Nephron (organoid): ENCODE measurements around the gene PHOSPHO2.
A peak's percentile ranks its signal among the peaks of the same experiment; 100 is the strongest.
"Not testable (repeated sequence)": the region's sequence is repeated elsewhere in the genome, so short reads cannot be mapped to it uniquely, and the experiment has no call there.

Experiments
- H3K27ac Mint-ChIP-seq, 3 experiments: 2 replicates each; pipeline ENCODE4 v1.8.0; 2020; ENCODE audit warnings: mixed read lengths in 3 of 3, mild to moderate bottlenecking in 2 of 3, moderate library complexity in 1 of 3
- H3K27me3 Mint-ChIP-seq: 2 replicates; pipeline ENCODE4 v1.8.0; 2021; ENCODE audit warnings: low read depth, mild to moderate bottlenecking, moderate library complexity, mixed read lengths
- H3K36me3 Mint-ChIP-seq: 2 replicates; pipeline ENCODE4 v1.8.0; 2020; ENCODE audit warnings: low read depth, mixed read lengths
- H3K4me1 Mint-ChIP-seq: 2 replicates; pipeline ENCODE4 v1.8.0; 2020; ENCODE audit warnings: mixed read lengths
- H3K4me3 Mint-ChIP-seq, 3 experiments: 2 replicates each; pipeline ENCODE4 v1.8.0; 2020; ENCODE audit warnings: mild to moderate bottlenecking in 3 of 3, mixed read lengths in 3 of 3, moderate library complexity in 2 of 3
- H3K9me3 Mint-ChIP-seq: 2 replicates; pipeline ENCODE4 v1.8.0; 2020; ENCODE audit warnings: mixed read lengths
- TF ChIP-seq, protein P1 (sequence below), 3 experiments: fragments of 200-600 bp; sonication (generic); IDR thresholded peaks; one replicate each; pipeline ENCODE4 v1.5.0; 2021; ENCODE audit warnings: antibody characterized with exemption in 3 of 3; ENCODE audit not compliant: unreplicated experiment in 3 of 3

Gene PHOSPHO2

DNA sequence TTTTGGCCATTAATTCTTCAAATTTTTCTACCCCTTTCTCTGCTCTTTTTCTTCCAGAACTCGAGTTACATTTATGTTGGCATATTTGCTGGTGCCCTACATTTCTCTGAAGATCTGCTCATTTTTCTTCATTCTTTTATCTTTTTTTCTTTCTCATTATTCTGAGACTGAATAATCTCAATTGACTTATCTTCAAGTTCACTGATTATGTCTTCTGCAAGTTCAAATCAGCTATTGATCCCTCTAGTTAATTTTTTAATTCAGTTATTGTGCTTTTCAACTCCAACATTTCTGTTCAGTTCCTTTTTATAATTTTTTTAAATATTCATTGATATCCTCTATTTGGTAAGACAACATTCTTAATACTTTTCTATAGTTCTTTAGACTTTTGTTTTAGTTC is 3.3 kb upstream of the PHOSPHO2 start:
- Mint-ChIP-seq H3K36me3 (peaks cover 27% of the 10 kb centered on the region), H3K27ac (no peak overlapping the region), H3K27me3 (no peaks in the 10 kb centered on the region), H3K4me3 (no peak overlapping the region), H3K4me1 (peaks cover 12% of the 10 kb centered on the region), H3K9me3 (peaks cover 24% of the 10 kb centered on the region)
- TF ChIP-seq, protein P1, sequence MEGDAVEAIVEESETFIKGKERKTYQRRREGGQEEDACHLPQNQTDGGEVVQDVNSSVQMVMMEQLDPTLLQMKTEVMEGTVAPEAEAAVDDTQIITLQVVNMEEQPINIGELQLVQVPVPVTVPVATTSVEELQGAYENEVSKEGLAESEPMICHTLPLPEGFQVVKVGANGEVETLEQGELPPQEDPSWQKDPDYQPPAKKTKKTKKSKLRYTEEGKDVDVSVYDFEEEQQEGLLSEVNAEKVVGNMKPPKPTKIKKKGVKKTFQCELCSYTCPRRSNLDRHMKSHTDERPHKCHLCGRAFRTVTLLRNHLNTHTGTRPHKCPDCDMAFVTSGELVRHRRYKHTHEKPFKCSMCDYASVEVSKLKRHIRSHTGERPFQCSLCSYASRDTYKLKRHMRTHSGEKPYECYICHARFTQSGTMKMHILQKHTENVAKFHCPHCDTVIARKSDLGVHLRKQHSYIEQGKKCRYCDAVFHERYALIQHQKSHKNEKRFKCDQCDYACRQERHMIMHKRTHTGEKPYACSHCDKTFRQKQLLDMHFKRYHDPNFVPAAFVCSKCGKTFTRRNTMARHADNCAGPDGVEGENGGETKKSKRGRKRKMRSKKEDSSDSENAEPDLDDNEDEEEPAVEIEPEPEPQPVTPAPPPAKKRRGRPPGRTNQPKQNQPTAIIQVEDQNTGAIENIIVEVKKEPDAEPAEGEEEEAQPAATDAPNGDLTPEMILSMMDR (IDR thresholded peaks at IDR 0.05; ENCODE audit: unreplicated experiment in 3 of 3): no peak

DNA sequence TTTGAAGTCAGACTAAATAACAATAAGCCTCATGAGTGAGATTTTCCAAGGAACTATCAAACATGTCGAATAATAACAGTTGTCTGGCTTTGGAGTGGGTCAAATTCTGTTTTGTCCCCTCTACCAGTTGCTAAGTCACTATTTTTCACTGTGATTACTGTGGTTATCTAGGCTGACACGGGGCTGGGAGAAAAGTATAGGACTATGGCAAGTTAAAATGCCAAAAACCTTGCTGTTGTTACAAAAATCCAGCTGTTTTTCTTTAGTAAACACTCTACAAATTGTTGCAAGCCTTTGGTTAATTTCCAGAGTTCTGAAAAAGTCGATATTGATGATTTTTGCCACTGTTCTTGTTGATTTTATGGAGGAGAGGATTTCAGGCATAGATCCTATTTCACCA is 1.6 kb upstream of the PHOSPHO2 start:
- H3K9me3 Mint-ChIP-seq: peaks cover 21% of the 10 kb centered on the region
- H3K27me3 Mint-ChIP-seq: no peaks in the 10 kb centered on the region
- H3K36me3 Mint-ChIP-seq: peaks cover 25% of the 10 kb centered on the region
- peak overlapping the region in 2 of 3 experiments; percentile 43 to 76 for H3K4me3 Mint-ChIP-seq
- H3K4me1 Mint-ChIP-seq: peaks cover 12% of the 10 kb centered on the region
- TF ChIP-seq, protein P1 (IDR thresholded peaks at IDR 0.05; ENCODE audit: unreplicated experiment in 3 of 3): no peak
- H3K27ac Mint-ChIP-seq: no peak overlapping the region

DNA sequence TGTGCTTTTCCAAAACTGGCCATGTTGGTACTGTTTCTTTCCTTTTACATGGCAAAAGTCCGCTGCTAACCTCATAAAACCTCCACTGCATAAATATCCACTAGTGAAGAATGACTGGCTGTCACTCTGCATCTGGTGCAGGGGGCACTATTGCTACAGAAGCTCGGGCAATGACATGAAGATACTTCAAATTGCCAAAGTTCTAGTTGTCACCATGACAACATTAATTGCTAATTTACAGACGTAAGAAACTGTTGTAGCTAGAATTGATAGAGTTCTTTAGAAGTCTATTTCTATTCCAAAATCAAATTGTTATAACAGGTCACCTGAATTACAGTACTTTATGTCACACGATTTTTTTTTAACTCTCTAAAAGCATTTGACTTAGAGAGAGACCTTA is 909 bp upstream of the PHOSPHO2 start:
- peaks cover 18% of the 10 kb centered on the region for H3K9me3 Mint-ChIP-seq
- H3K4me1 Mint-ChIP-seq: peaks cover 12% of the 10 kb centered on the region

DNA sequence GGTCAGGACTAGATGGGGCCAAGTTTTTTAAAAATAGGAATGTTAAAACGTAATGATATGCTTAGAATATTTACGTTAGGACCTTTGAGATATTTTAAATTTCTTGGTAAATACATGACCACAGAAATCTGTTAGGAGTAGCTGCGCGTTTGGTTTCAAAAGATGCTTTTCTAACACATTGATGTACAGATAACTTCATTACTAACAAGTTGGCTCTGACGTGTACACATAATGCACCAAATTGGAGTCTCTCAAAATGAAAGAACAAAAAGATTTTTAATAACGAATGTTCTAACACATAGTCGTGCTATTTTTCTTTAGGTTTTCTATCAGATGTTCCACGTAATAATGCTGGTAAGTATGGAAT is 608 bp downstream of the PHOSPHO2 start:
- peak overlapping the region; percentile 91 to 94 (median 91) for H3K4me3 Mint-ChIP-seq
- peaks cover 26% of the 10 kb centered on the region for H3K36me3 Mint-ChIP-seq
- H3K9me3 Mint-ChIP-seq: peaks cover 10% of the 10 kb centered on the region
- H3K4me1 Mint-ChIP-seq: peaks cover 12% of the 10 kb centered on the region
- H3K27me3 Mint-ChIP-seq: no peaks in the 10 kb centered on the region
- TF ChIP-seq, protein P1 (IDR thresholded peaks at IDR 0.05; ENCODE audit: unreplicated experiment in 3 of 3): no peak
- peak overlapping the region; percentile 69 to 91 (median 88) for H3K27ac Mint-ChIP-seq

More for the DNA sequence above, 909 bp upstream of the PHOSPHO2 start:
- Mint-ChIP-seq H3K27ac (peak overlapping the region; percentile 69 to 91 (median 88)), H3K36me3 (peaks cover 21% of the 10 kb centered on the region), H3K27me3 (no peaks in the 10 kb centered on the region), H3K4me3 (peak overlapping the region; percentile 91 to 94 (median 91))
- TF ChIP-seq, protein P1 (IDR thresholded peaks at IDR 0.05; ENCODE audit: unreplicated experiment in 3 of 3): peak in 1 of 3 experiments; percentile 9

DNA sequence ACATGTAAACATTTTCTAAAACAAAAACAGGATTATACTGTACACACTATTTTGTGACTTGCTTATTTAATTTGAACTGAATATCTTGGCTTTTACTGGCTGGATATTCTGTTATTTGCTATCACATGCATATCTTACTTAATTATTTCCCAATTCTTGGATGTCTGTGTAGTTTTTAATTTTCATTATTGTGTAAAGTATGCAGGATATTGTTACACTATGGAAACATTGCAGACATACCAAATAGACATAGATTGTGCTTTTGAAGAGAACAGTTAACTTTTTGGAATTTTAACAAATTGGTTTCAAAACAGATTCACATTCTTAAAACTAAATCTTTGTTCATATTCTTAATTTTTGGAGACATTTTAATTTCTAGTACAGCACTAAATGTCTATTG is 2.1 kb downstream of the PHOSPHO2 start:
- TF ChIP-seq, protein P1 (IDR thresholded peaks at IDR 0.05; ENCODE audit: unreplicated experiment in 3 of 3): no peak
- Mint-ChIP-seq H3K27me3 (no peaks in the 10 kb centered on the region), H3K36me3 (peaks cover 27% of the 10 kb centered on the region), H3K4me1 (peaks cover 12% of the 10 kb centered on the region), H3K4me3 (peak overlapping the region; percentile 9 to 56 (median 52)), H3K27ac (no peak overlapping the region), H3K9me3 (peaks cover 4% of the 10 kb centered on the region)

DNA sequence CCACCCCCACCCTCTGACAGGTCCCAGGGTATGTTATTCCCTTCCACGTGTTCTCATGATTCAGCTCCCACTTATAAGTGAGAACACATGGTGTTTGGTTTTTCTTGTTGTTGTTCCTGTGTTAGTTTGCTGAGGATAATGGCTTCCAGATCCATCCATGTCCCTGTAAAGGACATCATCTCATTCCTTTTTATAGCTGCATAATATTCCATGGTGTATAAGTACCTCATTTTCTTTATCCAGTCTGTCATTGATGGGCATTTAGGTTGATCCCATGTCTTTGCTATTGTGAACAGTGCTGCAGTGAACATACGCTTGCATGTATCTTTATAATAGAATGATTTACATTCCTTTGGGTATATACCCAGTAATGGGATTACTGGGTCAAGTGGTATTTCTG is 4.9 kb downstream of the PHOSPHO2 start:
- H3K36me3 Mint-ChIP-seq: peaks cover 23% of the 10 kb centered on the region
- H3K27me3 Mint-ChIP-seq, H3K9me3 Mint-ChIP-seq, H3K4me3 Mint-ChIP-seq, H3K27ac Mint-ChIP-seq, H3K4me1 Mint-ChIP-seq: not testable (repeated sequence)
